T-helper 17 cell (primary cell): Measurements from ENCODE around the gene NTN3. TPM values are rescaled to one million over a fixed set of nuclear protein-coding genes. Genes with fewer than 3 reads are reported as not detected.

Experiments
- ATAC-seq: fragments of 150-1000 bp; cut with Tn5 transposase; 2 replicates; pipeline ENCODE4 v1.10.0; 2021; ENCODE audit warnings: mild to moderate bottlenecking, moderate library complexity
- DNase-seq, 3 donors: peaks; one replicate each; pipeline versions ENCODE4 v3.0.0 to v3.0.0-alpha.2; 2020 to 2021
- H3K9me3 ChIP-seq: one replicate; pipeline ENCODE4 v1.7.0; 2013; ENCODE audit warnings: low read length, mild to moderate bottlenecking; ENCODE audit not compliant: control insufficient read depth, poor library complexity, severe bottlenecking
- H3K27ac Mint-ChIP-seq: one replicate; pipeline ENCODE4 v1.8.0; 2022; ENCODE audit warnings: mild to moderate bottlenecking, moderate library complexity, mixed read lengths
- H3K27me3 Mint-ChIP-seq: one replicate; pipeline ENCODE4 v1.8.0; 2022; ENCODE audit warnings: mixed read lengths
- H3K36me3 Mint-ChIP-seq: one replicate; pipeline ENCODE4 v1.8.0; 2022; ENCODE audit warnings: low read depth, mixed read lengths
- H3K4me1 Mint-ChIP-seq: one replicate; pipeline ENCODE4 v1.8.0; 2022; ENCODE audit warnings: mild to moderate bottlenecking, mixed read lengths
- H3K4me3 Mint-ChIP-seq: one replicate; pipeline ENCODE4 v1.8.0; 2022; ENCODE audit warnings: mild to moderate bottlenecking, moderate library complexity, mixed read lengths
- total RNA-seq, 4 donors: library from RNA in 2 of 4; stranded (reverse) in 2 of 4; gene quantifications; one replicate each; pipeline ENCODE4 v1.2.3 and lab custom pipeline; 2022 to 2026

The NTN3 gene
- total RNA-seq, 2 donors from 2014 or later = not detected

DNA sequence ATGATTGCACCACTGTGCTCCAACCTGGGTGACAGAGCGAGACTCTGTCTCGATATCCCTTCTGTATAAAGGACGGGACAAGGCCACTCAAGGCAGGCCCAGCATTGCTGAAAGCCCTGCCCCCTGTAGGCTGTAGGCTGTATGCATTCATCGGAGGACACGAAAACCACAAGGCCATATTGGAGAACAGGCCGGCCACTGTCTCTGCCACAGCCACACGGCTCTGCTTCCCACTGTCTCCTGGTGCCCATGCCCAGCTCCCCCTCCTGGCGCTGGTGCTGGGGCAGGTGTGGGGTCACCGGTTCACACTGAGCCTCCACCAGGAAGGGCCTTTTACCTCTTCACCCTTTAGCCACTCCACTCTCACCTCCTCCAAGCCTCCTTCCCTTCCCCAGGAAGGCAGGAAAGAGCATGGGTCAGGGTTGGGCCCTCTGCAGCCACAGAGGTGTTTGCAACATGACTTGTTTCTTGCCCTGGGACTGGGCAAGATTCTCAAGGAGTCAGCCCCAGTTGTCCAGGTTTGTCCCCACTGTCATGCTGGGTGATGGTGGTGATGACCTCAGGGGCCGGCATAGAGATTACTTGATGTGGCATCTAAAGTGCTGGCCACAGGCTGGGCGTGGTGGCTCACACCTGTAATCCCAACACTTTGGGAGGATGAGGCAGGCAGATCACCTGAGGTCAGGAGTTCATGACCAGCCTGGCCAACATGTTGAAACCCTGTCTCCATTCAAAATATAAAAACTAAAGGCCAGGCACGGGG, 5.3 kb upstream of the NTN3 start:
- no peaks in the 10 kb centered on the region for H3K36me3 Mint-ChIP-seq
- peaks cover 5% of the 10 kb centered on the region for H3K4me1 Mint-ChIP-seq
- H3K27ac Mint-ChIP-seq = no peak overlapping the region
- ATAC-seq = no peak
- DNase-seq = no peak
- H3K27me3 Mint-ChIP-seq = peaks cover 12% of the 10 kb centered on the region
- no peak overlapping the region for H3K4me3 Mint-ChIP-seq
- no peaks in the 10 kb centered on the region for H3K9me3 ChIP-seq

DNA sequence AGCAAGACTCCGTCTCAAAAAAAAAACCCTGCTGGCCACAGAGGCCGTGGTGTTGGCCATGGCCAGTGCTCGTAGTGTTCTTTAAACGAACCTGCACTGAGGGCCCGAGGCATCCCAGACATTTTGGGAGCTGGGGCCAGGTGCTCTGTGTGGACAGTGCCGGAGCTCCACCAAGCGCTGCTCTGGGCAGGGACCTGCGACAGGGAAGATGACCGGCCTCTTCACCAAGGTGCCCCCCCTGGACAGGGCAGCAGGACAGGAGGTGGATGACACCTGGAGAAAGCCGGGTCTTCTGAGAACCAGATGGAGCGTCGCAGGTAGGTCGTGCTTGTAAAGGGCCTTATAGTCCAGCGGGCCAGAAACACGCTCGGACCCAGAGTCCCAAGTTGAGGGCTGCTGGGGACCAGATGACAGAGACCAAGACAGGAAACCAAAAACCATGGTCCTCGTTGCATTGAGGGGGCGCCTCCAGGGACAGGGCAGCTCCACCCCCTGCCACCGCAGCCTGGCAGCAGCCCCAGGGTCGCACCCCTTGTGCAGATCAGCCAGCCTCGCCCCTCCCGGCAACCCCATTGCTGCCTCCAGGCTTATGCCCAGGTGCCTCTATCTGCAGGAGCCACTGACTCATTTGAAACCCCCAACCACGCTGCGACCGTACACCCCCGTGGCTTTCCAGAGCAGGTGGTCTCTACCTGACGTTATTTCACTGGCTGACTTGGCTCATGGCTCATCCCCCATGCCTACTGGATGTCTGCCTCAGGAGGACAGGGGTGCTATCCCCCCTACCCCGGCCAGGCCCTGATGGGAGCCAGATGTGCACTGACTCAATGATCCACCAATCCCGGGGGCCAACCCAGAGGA, 4.2 kb upstream of the NTN3 start:
- ATAC-seq (no peak), DNase-seq (no peak)
- H3K36me3 Mint-ChIP-seq = no peaks in the 10 kb centered on the region
- no peak overlapping the region for H3K27ac Mint-ChIP-seq
- H3K27me3 Mint-ChIP-seq = peaks cover 12% of the 10 kb centered on the region
- no peaks in the 10 kb centered on the region for H3K9me3 ChIP-seq
- peaks cover 6% of the 10 kb centered on the region for H3K4me1 Mint-ChIP-seq
- no peak overlapping the region for H3K4me3 Mint-ChIP-seq

DNA sequence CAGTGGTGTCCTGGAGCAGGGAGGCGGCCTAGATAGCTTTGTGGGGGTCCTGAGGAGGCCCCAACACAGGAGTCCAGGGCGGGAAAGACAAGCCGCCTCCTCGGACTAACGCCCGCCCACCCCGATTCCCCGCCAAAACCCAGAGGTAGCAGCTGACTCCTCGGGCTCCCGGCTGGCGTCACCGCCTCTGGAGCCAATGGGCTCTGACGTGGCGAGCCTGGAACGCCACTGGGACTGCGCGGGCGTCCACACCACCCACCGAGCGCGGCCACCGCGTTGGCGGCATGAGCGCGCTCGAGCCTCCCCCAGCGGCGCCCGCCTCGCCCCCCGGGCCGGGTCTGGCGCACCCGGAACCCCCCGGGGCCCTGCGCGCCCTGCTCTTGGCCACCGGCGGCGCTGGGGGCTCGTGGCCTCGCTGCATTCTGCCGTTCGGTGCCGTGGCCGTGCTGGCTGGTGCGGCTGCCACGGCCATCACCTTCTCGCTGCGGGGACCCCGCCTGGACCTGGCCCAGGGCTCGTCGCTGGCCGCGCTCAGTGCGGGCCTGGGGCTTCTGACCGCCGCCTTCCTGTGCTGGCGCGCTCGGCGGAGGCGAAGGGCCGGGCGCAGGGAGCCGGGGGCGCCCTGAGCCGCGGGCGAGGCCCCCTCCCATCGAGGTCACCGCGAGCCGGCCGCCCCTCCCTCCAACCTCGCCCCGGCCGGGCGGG, 3.4 kb upstream of the NTN3 start:
- ATAC-seq (peak; percentile 46), DNase-seq (no peak)
- H3K9me3 ChIP-seq = no peaks in the 10 kb centered on the region
- H3K36me3 Mint-ChIP-seq = no peaks in the 10 kb centered on the region
- peaks cover 9% of the 10 kb centered on the region for H3K4me1 Mint-ChIP-seq
- H3K27ac Mint-ChIP-seq = no peak overlapping the region
- no peak overlapping the region for H3K4me3 Mint-ChIP-seq
- peaks cover 12% of the 10 kb centered on the region for H3K27me3 Mint-ChIP-seq

DNA sequence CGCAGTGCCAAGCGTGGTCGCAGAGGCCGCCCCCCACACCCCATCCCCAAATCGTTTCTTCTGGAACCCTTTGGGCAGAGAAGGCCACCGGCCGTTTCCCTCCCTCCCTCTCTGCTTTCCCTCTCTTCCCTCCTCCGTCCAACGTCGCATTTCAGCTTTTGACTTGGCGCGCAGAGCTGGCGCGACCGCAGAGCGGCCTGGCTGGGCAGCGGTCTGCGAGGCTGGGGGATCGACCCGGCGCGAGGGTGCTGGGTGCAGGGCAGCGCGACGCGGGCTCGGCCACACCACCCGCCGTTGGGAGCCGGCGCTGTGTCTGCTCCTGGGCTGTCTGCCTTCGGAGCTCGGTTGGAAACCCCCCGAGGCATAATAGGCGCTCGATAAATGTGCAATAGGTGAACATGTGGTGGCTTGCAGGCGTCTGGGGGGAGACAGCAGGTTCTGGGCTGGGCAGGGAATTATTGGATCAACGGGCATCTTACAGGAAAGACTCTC, 2.8 kb upstream of the NTN3 start:
- DNase-seq = no peak
- peaks cover 12% of the 10 kb centered on the region for H3K4me1 Mint-ChIP-seq
- peak; percentile 77 for ATAC-seq
- peak overlapping the region; percentile 78 for H3K4me3 Mint-ChIP-seq
- peaks cover 18% of the 10 kb centered on the region for H3K27me3 Mint-ChIP-seq
- no peak overlapping the region for H3K27ac Mint-ChIP-seq
- H3K9me3 ChIP-seq = no peaks in the 10 kb centered on the region
- H3K36me3 Mint-ChIP-seq = no peaks in the 10 kb centered on the region

DNA sequence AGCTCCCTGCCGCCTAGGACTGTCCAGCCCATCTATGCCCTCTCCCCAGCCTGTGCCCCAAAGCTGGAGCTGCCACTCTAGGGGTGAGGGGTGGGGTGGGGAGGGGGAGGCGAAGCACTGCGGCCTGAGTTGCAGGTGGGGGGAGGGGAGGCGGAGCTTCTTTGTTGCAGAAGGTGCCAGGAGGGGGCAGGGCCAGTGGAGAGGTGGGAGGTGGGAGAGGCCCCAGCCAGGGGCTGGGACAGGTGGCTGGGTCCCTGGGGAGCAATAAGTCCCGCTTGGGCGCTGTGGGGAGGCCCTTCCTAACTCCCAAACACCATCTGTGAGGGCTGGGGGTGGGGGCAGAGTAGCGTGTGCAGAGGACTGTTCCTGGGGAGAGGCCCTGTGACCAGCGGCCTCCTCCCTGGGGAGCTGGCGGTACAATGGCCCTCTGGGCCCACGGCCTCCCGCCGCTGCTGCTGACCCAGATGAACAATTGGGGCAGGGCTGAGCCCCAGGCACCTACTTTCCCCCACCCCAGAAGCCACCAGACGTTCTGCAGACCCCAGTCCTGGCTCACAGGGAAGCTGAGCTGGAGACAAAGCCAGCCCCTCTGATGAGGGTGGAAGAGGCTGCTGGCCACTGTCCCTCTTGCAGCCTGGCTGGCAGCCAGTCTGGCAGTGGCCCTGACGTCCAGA, 2.2 kb upstream of the NTN3 start:
- Mint-ChIP-seq H3K27me3 (peaks cover 19% of the 10 kb centered on the region), H3K27ac (no peak overlapping the region), H3K36me3 (no peaks in the 10 kb centered on the region), H3K4me3 (peak overlapping the region; percentile 78), H3K4me1 (peaks cover 13% of the 10 kb centered on the region)
- no peak for DNase-seq
- H3K9me3 ChIP-seq = no peaks in the 10 kb centered on the region
- ATAC-seq = peak; percentile 11

DNA sequence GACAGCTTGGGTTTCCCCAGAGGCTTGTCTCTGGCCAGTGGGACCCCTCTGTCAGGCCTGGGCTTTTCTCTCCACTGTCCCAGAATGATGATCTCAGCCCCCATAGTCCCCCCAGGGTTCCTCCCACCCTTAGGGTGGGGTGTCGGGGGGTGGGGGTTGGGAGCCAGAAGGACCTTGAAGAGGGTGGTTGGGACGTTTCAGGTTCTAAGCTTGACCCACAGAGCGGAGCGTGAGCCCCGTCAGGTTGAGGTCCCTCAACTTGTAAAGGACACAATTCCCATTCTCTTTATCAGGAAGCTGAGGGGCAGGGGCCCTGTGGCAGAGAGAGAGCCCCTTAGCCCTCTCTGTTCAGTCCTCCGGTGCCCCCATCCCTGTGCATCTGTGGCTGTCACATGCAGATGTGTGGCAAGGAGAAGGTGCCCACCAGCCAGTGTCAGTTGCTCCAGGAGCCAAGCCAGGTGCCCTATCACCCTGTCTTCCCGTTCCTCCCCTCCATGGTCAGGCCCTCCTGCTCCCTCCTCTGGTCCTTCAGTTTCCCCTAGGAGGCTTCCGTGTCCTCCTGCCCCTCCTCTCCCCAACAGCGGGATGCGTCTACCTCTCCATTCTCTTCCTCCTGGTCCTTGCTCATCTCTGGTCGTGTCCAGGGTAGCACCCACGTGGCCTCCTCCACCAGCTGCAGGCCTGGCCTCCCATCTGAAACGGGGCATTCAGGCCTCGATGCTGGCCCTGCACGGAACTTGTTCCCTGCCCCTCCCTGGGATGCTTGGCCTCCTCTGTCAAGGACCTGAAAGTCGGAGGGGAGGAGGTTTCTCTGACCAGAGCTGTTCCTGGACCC, 1.5 kb upstream of the NTN3 start:
- H3K4me1 Mint-ChIP-seq = peaks cover 13% of the 10 kb centered on the region
- no peaks in the 10 kb centered on the region for H3K9me3 ChIP-seq
- no peaks in the 10 kb centered on the region for H3K36me3 Mint-ChIP-seq
- DNase-seq (no peak), ATAC-seq (no peak)
- H3K4me3 Mint-ChIP-seq = peak overlapping the region; percentile 60
- no peak overlapping the region for H3K27ac Mint-ChIP-seq
- peaks cover 19% of the 10 kb centered on the region for H3K27me3 Mint-ChIP-seq

DNA sequence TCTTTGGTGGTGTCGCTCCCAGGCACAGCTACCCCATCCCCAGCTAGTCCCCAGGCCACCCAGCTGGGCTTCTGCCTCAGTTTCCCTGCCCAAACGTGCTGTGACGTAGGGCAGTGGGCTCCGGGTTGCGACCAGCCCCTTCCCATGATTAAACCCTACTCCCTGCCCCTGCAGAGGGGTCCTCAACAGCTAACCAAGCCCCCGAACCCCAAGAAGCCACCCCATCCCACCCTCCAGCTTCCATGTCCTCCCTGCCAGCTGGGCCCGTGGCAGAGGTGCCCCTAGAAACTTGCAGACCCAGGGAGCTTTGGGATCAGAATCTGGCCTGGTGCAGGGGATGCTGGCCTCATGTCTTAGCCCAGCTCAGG, 879 bp upstream of the NTN3 start:
- H3K4me1 Mint-ChIP-seq = peaks cover 13% of the 10 kb centered on the region
- ATAC-seq (no peak), DNase-seq (no peak)
- H3K27me3 Mint-ChIP-seq = peaks cover 19% of the 10 kb centered on the region
- H3K4me3 Mint-ChIP-seq = no peak overlapping the region
- no peak overlapping the region for H3K27ac Mint-ChIP-seq
- no peaks in the 10 kb centered on the region for H3K36me3 Mint-ChIP-seq
- no peaks in the 10 kb centered on the region for H3K9me3 ChIP-seq

DNA sequence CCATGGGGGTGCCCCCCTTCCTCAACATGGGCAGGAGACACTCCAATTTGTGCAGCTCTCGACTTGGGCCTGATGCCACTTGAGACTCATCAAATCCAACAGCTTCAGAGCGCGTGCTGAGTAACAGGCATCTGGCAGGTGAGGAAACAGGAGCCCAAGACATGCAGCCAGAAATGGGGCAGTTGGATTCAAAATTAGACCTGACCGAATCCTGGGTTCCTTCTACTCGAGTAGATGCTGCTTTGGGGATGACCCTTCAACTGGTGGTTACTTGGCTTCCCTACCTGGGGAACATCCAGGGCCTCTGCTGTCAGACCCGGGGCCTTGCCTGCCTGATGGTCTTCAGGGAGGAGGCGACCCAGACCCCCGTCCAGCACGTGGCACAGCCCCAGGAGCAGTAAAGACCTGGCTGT, 488 bp upstream of the NTN3 start:
- Mint-ChIP-seq H3K4me1 (peaks cover 13% of the 10 kb centered on the region), H3K4me3 (no peak overlapping the region), H3K36me3 (no peaks in the 10 kb centered on the region), H3K27me3 (peaks cover 19% of the 10 kb centered on the region), H3K27ac (no peak overlapping the region)
- H3K9me3 ChIP-seq = no peaks in the 10 kb centered on the region
- ATAC-seq (no peak), DNase-seq (no peak)

DNA sequence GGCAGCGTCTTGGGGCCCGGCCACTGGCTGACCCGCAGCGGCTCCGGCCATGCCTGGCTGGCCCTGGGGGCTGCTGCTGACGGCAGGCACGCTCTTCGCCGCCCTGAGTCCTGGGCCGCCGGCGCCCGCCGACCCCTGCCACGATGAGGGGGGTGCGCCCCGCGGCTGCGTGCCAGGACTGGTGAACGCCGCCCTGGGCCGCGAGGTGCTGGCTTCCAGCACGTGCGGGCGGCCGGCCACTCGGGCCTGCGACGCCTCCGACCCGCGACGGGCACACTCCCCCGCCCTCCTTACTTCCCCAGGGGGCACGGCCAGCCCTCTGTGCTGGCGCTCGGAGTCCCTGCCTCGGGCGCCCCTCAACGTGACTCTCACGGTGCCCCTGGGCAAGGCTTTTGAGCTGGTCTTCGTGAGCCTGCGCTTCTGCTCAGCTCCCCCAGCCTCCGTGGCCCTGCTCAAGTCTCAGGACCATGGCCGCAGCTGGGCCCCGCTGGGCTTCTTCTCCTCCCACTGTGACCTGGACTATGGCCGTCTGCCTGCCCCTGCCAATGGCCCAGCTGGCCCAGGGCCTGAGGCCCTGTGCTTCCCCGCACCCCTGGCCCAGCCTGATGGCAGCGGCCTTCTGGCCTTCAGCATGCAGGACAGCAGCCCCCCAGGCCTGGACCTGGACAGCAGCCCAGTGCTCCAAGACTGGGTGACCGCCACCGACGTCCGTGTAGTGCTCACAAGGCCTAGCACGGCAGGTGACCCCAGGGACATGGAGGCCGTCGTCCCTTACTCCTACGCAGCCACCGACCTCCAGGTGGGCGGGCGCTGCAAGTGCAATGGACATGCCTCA, 773 bp downstream of the NTN3 start:
- Mint-ChIP-seq H3K4me3 (peak overlapping the region; percentile 70), H3K4me1 (peaks cover 16% of the 10 kb centered on the region), H3K27me3 (peaks cover 19% of the 10 kb centered on the region), H3K27ac (no peak overlapping the region), H3K36me3 (no peaks in the 10 kb centered on the region)
- ATAC-seq = no peak
- no peak for DNase-seq
- no peaks in the 10 kb centered on the region for H3K9me3 ChIP-seq

DNA sequence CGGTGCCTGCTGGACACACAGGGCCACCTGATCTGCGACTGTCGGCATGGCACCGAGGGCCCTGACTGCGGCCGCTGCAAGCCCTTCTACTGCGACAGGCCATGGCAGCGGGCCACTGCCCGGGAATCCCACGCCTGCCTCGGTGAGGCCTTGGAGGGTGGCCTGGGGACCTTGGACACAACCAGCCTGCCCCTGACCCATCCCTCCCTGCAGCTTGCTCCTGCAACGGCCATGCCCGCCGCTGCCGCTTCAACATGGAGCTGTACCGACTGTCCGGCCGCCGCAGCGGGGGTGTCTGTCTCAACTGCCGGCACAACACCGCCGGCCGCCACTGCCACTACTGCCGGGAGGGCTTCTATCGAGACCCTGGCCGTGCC, 1.4 kb downstream of the NTN3 start:
- no peak for ATAC-seq
- H3K27me3 Mint-ChIP-seq = peaks cover 19% of the 10 kb centered on the region
- peak overlapping the region; percentile 80 for H3K4me3 Mint-ChIP-seq

DNA sequence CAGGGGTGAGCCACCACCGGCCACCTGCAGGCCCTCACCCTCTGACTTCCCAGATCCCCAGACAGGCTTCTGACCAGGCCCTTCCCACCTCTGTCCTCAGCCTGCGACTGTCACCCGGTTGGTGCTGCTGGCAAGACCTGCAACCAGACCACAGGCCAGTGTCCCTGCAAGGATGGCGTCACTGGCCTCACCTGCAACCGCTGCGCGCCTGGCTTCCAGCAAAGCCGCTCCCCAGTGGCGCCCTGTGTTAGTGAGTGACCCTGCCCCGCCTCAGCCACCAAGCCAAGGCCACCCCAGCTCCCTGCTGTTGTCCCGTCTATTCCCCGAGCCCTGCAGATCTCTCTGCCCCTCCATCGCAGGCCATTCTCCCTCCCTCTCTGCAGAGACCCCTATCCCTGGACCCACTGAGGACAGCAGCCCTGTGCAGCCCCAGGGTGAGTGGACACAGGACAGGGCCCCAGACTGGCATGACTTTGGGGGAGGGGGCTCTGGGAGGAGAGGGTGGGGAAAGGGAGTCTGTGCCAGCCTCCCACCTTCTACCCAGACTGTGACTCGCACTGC, 1.9 kb downstream of the NTN3 start:
- no peaks in the 10 kb centered on the region for H3K9me3 ChIP-seq
- no peak for ATAC-seq
- H3K27ac Mint-ChIP-seq = no peak overlapping the region
- H3K27me3 Mint-ChIP-seq = peaks cover 19% of the 10 kb centered on the region
- H3K4me1 Mint-ChIP-seq = peaks cover 26% of the 10 kb centered on the region
- no peaks in the 10 kb centered on the region for H3K36me3 Mint-ChIP-seq
- peak overlapping the region; percentile 80 for H3K4me3 Mint-ChIP-seq
- no peak for DNase-seq

More for the DNA sequence above, 1.4 kb downstream of the NTN3 start:
- DNase-seq = no peak
- no peaks in the 10 kb centered on the region for H3K9me3 ChIP-seq
- Mint-ChIP-seq H3K27ac (no peak overlapping the region), H3K36me3 (no peaks in the 10 kb centered on the region), H3K4me1 (peaks cover 21% of the 10 kb centered on the region)
